Measurements from ENCODE around the gene CISD3.

CISD3 gene

DNA sequence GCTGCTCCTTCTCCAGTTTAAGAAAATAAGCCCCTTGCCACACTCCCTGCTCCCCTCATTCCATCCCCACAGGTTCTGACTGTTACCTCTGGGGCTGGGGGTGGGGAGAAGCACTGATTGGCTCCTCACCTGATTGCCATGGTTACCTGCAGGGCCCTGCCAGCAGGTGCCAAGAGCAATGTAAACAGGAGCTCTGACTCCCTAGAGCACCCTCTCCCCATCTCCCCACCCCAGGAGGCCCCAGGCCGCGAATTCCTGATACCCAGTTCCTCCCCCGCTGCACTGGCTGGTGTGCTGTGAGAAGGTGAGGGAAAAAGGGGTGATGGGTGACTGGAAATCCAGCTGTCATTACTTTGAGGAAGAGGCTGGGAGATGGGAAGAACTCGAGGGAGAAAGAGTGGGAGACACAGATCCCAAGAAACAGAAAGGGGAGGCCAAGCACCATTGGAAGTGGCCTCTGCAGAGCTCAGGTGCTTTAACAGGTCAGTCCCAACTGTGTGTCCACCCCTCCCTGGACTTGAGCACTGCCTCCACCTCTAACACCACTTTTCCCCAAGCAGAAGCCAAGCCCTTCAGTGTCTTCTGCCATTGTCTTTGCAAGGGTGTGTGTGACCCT lies 13.5 kb downstream of the CISD3 start:
- no peak for DNase-seq (ENCODE audit: low read depth in 2 of 2)

DNA sequence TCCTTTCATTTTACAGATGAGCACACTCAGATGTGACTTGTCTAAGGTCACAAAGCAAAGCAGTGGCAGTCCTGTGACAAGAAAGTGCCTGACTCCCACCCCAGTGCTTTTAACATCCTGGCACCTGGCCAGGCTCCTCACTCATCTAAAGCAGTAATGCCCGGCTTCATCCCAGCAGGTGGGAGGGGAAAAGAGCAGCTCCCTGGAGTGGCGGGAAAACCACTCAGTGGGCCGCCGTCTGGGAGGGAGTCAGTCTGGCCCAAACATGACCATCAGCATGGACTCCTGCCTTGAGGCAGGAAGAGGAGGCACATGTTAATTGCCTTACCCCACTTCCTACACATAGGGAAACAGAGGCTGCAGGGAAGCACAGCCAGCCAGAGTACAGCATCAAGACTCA lies 15.4 kb downstream of the CISD3 start:
- DNase-seq (ENCODE audit: low read depth in 2 of 2): no peak

DNA sequence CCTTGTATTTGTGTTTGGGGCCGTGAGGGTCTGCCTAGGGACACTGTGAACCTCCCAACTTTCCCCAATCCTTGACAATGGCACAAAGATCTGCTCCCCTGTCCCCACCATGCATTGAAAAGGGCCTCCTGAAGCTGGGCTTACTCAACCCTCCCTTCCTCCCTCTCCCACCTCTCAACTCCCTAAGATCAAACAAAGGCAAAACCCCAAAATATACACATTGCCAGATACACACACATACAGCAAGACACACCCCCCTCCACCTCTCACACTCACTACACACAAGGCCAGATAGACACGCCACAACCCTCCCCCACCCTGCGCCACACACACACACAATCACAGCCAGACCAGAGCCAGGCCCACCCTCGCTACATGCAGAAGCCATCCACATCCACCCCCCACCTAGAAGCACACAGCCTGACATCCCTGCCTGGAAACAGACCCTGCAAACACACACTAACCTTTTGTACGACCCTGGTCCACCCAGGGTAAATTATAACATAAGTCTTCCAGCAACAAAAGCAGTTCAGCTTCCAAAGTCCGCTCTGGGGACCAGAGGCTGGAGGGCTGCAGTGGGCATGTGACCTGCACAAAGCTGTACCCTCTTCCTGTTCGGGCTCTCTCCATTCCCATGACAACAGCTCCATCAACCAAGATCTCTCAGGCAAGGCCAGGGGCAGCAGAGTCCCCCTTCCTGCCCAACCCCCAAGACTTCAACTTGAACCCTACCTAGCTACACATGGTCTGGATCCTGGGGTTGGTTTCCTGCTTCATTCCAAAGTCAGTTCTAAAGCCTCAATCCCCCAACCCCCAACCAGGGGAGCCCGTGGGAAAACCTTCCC lies 16.1 kb downstream of the CISD3 start:
- no peak for DNase-seq (ENCODE audit: low read depth in 2 of 2)

DNA sequence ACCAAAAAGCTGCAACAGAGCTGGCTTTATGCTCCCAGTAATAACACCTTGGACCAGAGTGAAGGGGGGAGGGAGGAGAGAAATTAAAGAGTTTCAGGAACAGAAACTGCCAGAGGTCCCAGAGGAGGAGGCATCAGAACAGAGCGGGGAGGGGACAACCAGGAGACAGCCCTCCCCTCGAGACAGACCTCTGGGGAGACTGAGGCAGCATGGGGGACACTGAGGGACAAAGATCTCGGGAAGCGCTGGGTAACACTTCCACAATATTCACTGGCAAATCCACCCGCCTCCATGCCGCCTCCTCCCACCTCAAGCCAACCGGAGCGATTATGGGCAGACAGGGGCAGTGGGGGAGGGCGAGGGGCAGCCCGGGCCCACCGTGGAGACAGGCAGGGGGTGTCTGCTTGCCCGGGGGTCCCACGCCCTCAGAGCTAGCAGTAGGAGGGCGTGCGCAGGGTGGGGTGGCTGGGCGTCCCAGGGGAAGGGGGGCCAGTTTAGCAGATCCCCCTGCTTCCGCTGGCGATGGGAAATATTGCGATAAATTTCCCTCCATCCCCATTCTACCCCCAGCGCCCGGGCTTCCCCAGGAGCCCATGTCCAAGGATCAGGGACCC lies 16.8 kb downstream of the CISD3 start:
- no peak for DNase-seq (ENCODE audit: low read depth in 2 of 2)

DNA sequence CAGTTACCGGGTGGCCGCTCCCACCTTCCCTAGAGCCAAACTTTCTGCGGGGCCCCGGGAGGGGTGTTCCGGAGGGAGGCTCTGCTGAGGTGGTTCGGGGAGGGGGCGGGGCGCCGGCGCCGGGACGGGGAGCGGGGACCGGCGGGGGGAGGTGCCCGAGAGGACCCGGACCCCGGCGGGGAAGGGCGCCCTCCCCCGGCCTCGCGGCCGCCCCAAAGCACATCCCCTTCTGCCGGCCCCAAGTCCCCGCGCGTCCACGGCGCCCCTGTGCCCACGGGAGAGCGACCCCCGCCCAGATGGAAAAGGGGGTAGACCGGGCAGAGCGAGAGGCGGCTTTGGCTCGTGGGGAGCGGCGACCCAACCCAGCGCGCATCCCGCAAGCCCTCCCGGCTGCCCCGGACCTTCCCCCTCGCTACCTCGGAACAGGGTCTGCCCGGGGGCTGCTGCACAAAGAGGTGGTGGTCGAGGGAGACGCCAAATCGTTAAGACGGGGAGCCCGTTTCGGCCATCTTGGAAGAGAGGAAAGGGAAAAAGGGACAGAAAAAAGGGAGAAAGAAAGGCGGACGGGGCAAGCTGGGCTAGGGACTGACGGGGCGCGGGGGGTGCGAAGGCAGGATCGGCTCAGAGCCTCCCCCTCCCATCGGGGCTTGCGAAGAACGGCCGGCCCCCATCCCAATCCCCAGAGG lies 17.5 kb downstream of the CISD3 start:
- no peak for DNase-seq (ENCODE audit: low read depth in 2 of 2)

DNA sequence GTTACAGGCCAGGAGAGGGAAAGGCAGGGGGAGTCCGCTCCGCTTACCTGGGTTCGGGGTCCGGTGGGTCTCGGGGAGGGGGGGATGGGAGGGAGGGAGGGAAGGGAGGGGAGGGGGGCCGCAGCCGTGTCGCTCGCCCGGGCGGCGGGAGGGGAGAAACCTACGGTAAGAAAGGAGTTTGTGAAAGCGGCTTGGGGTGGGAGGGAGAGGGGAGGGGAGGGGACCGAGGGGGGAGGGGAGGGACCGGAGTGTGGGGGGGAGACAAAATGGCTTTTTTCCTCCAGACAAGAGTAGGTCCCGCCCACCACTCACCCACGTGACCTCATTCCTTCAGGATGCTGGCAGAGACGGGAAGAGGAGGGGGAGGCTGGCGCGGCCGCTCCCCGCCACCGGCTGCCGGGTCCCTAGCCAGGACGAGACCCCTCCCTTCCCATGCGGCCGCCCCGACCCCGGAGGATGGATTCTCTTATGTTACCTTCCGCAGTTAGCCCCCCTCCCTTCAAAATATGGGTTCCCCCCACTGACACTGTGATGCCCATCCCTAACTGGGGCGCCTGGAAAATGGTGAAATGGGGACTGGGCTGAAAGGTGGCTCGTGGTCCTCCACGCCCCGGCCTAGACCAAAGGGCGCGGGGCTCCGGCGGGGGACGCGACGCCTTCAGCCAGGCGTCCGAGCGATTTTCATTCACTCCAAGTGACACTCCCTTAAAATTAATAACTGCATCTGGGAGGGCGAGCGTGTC lies 18.2 kb downstream of the CISD3 start, which contains the start of gene PCGF2:
Gene PCGF2 (minus strand): TSS at position 188 of the 743 bp plus-strand sequence. CDS start 7,934 bp downstream, outside the sequence.
- DNase-seq (ENCODE audit: low read depth in 2 of 2): no peak

DNA sequence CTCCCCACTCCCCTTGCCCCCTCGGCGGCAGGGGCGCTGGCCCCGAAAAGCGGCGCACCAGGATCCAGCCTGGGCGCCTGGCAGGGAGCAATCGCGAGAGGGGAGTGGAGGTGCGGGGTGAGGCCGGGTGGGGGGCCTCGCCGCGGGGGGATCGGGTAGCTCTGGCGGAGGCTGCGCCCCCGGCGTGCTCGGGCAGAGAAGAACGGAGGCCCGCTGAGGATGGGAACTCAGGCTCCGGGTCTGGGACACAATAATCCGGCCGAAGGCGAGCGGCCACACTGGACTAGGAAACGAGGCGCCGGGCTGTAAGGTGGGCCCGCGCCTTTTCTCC lies 18.7 kb downstream of the CISD3 start:
- no peak for DNase-seq (ENCODE audit: low read depth in 2 of 2)

DNA sequence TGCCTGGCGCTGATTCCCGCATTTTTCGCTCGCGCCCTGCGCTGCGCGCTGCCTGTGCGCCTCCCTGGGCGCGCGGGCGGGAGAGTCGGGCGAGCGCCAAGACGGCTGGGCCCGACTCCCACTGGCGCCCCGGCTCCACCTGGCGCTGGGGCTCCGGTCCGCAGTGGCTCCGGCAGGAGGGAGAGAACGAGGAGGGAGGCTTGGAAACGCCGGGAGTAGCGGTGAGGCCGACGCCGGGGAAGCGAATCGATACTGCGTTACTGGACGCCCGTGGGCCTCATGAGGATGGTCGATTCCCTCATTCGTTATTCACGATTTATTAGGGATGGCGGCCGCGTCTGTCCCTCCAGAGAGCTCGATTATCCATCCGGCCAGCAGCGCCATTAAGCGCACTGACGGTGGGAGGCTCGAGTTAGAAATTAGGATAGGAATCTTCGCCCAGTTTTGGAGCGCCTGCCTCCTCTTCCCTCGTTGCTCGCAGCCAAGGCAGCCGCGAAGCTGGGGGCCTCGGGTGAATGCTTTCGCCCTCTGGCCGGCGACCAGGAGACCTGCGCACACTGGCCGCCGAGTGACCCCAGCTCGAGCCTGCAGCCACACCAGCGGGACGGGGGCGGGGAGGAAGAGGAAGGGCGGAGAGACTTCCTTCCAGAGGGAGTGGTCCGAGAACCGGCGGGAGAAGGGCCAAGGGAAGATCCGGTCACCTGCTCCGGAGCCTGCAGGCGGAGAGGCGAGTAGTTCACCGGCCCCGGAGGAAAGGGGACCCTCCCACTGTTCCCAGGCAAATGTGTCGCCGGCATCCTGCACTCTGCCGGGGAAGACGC lies 19.3 kb downstream of the CISD3 start:
- DNase-seq (ENCODE audit: low read depth in 2 of 2): no peak

DNA sequence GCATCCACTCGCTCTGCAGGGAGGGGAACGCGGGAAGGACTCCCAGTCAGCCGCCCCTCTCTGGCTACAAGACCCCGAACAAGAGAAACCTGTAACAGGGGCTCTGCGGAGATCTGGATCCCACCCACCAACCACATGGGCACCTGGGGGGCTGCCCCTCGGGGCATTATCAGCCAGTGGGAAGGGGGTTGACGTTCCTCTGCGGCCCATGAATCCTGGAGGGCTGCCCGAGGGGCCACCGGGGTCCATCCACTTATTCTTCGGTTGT lies 19.8 kb downstream of the CISD3 start:
- DNase-seq (ENCODE audit: low read depth in 2 of 2): no peak

DNA sequence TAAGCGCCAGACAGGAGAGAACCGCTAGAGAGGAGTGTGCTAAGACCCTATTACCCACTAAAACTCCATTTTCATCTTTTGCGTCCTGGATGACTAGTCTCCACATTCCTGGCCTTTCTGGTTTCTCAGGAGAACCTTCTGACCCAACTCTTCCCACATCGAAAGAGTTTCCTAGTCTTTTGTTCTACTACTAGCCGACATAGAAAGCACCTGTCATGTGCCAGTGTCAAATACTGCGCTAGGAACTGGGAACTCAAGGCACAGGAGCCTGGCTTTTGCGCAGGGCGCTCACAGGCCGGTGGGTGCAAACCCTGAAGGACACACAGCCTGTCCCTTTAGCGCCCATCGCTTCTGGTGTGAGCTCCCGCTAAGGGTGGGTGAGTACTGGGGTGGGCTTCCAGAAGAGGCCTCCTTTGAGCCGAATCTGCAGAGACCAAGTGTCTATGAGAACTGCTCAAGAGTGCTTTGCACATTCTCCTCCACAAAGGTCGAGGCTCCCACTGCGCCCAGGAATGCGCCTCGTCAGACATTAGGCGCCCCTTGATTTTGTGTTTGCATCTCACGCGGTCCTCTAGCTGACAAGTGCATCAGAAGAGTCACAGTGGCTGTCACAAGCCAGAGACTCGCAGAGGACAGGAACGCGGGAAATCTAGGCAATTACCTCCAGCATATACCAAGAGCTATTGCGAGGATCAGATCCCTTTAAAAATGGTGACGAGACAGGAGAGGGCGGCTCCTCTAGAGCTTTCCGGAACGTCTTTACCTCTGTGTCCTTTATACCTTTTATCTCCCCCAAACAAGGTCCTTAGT lies 20.4 kb downstream of the CISD3 start:
- no peak for DNase-seq (ENCODE audit: low read depth in 2 of 2)

DNA sequence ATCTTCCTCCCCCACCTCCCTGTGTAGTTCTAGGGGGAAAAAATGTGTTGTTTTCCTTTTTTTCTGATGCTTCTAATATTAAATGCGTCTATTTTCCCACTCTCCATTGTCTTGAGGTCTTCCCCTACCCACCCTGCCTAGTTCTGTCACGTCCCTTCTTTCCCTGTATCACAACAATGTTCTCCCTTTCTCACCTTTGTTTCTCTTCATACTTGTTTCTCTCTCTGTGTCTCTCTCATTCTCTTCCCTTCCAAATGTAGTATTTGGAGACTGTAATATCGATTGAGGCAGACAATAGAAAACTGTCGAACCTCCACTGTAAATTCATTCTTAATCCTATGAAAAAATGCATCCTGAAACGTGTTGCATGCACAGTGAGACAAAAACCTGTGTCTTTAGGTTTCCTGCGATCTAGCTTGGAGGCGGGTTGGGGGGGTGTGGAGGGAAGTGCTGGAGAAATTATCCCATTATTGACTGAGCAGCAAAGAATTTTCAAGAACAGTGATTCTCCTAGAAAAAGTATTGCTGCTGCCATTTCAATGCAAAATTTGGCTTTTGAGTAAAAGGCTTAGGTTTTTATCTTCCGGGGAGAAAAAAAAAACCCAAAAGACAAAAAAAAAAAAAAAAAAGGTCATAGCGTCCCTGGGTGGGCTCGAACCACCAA lies 21.1 kb downstream of the CISD3 start:
- DNase-seq (ENCODE audit: low read depth in 2 of 2): no peak

DNA sequence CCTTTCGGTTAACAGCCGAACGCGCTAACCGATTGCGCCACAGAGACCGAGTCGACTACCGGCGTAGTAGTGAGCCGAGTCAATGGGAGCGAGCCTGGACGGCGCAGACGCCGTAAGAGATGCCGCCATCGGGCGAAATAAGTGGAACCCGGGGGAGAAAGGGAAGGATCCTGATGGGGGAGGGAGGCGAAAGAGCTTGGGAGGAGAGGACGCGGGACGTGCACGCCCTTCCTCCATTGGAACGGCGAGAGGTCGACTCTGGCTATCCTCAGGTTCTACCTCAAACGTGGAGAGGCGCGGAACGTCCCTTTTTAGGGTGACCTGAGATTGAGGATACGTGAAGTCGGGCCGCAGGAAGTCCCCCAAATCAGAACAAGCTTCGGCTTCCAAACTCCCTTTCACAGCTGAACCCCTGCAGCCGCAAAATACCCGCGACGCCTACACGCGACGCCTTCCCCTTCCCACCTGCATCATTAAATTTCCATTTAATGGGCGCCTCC lies 21.7 kb downstream of the CISD3 start:
- peak; percentile 68 to 73 for DNase-seq (ENCODE audit: low read depth in 2 of 2)

DNA sequence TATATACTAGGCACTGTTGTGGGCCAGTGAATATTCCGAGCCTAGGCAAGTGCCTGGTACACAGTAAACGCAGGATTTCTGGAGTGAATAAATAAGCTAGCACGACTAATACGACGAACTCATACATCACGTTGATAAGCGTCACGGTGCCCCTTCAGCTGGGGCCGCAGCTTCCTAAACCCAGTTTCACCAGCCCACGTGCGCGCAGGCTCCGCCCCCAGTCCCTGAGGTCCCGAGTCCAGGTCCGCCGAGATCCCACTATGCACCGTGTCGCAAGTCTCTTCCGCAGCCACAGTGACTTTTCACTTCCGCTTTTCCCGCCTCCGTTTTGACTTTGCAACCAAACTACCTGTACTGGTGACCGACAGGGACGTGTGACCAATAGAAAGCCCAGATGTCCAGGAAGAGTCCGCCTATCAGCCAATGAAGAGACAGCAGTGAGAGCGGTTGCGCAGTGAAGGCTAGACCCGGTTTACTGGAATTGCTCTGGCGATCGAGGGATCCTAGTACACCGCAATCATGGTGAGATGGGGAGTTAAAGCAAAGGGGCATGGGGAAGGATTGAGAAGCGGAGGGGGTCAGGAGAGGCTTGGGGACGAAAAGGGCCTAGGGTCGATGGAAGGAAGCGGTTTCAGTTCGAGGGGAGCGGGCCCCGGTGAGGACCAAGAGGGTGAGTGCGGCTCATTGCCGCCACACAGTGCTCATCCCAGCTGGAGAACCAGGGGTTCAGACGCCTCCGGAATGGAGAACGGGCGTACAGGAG lies 22.3 kb downstream of the CISD3 start, which contains the start of gene PSMB3:
Gene PSMB3 (plus strand): TSS at position 434 of the 763 bp plus-strand sequence. CDS start 86 bp downstream, at position 520.
- DNase-seq (ENCODE audit: low read depth in 2 of 2): peak; percentile 90 to 92

DNA sequence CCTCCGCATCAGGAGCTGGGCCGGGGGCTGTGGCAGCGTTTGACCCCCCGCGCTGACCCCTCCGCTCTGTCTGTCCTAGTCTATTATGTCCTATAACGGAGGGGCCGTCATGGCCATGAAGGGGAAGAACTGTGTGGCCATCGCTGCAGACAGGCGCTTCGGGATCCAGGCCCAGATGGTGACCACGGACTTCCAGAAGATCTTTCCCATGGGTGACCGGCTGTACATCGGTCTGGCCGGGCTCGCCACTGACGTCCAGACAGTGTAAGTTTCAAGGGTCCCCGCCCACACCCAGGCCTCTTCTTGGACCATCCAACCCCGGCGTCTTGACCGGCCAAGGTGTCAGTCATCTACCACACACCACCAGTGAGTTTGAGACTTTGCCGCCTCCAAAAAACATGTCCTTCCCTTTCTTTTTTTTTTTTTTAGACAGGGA lies 22.9 kb downstream of the CISD3 start:
- DNase-seq (ENCODE audit: low read depth in 2 of 2): no peak

DNA sequence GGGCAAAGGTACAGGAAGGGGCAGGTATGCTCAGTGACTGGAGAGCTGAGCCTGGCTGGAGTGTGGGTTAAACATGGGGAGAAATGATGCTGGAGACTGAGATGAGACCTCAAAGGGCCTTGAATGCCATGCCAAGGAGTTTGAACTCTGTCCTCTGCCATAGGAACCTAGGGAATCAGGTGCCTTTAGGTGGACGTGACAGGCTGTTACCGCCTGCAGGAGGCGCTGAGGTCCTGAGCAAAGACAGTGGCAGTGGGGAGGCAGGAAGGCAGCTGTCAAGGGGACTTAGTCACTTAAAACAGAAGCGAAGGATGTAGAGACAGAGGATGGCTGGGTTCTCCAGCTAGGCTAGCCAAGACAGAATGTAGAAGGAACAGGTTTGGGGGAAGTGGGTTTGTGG lies 31.5 kb downstream of the CISD3 start:
- no peak for DNase-seq (ENCODE audit: low read depth in 2 of 2)

DNA sequence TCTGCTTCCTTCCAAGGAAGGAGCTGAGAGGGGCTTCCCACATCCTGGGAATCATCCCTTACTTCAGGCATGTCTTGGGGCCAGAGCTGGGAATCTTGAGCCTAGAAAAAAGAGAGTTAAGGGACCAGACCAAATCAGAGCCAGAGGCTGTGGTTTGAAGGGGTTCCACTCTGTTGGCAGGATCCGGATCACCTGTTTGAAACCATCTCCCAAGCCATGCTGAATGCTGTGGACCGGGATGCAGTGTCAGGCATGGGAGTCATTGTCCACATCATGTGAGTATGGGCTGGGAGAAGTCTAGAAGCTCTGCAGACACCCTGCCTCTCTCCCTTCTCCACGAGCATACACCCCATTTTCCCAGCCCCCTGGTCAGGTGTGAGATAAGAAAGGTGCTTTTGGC lies 32.1 kb downstream of the CISD3 start:
- no peak for DNase-seq (ENCODE audit: low read depth in 2 of 2)

DNA sequence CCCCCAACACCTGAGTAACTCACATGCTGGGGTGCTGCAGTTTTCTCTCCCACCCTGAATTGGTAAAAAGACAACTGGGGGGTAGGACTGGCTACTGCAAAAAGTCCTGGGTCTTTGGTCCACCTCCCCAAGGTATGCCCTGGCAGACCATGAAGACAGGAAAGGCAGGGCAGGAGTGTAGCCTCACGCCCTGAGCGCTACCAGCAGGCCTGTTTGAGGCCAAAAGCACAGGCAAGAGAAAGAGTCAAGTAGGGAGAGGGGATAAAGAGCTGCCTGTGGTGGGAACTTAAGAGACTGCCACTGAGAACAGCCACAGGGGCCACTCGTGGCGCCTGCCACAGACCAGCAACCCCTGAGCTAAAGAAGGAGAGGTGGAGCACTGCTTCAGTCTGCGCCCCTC lies 36.2 kb downstream of the CISD3 start:
- no peak for DNase-seq (ENCODE audit: low read depth in 2 of 2)

DNA sequence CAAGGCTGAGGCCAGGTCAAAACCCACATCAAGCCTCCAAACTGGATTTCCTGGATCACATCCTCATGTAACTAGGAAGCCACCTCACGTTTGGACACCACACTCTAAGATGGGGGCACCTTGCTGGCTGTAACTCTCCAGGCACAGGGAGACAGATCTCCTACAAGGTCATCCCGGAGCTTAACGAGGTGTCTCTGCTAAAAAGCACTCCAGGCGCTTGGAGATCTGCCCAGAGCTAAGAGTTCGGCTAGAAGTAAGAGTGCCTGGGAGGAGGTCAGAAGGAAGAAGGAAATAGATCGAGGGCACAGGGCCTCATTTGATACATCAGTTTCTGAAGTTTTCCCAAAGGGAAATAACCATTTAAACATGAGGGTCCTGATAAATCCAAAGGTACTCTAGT lies 38.3 kb downstream of the CISD3 start:
- no peak for DNase-seq (ENCODE audit: low read depth in 2 of 2)

DNA sequence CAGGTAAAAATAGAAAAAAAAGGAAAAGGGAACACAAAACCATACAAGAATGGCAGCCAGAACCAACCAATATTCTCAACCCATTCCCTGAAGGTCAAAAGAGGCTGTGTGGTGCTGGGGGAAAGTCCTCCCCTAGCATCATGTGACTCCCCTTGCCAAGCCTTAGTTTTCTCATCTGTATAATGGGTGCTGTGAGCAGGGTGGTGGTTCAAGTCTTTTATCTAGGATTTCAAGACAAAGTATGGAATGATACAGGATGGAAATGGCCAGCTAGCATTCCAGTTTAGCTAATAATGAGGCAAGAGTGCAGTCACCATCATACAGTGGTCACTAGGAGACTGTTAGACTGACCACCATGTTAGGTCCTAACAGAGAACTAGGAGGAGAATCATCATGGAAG lies 43.1 kb downstream of the CISD3 start:
- DNase-seq (ENCODE audit: low read depth in 2 of 2): no peak

Measured in stimulated activated CD8-positive, alpha-beta memory T cell treated with anti-CD3 and anti-CD28 coated beads, Interleukin-2, amount 100 ng/mL, for 1 hour (primary cell).